Peyer's patch (tissue), 4 donors: Measurements from ENCODE around the gene ATP7B.

Experiments
- POLR2A ChIP-seq, 2 donors: fragments of 450-650 bp; IDR thresholded peaks; one replicate each; pipeline ENCODE4 v1.5.1; 2017; ENCODE audit warnings: antibody characterized with exemption in 2 of 2, mild to moderate bottlenecking in 2 of 2, moderate library complexity in 2 of 2
- TF ChIP-seq, protein P1 (sequence below), 6 experiments: fragments of 450-650 bp in 4 of 6; fragments of 200-600 bp in 2 of 6; sonication (generic) in 1 of 6; IDR thresholded peaks; one replicate each; pipeline ENCODE4 v1.5.1; 2017 to 2019; ENCODE audit warnings: antibody characterized with exemption in 6 of 6, mild to moderate bottlenecking in 3 of 6, moderate library complexity in 1 of 6

DNA sequence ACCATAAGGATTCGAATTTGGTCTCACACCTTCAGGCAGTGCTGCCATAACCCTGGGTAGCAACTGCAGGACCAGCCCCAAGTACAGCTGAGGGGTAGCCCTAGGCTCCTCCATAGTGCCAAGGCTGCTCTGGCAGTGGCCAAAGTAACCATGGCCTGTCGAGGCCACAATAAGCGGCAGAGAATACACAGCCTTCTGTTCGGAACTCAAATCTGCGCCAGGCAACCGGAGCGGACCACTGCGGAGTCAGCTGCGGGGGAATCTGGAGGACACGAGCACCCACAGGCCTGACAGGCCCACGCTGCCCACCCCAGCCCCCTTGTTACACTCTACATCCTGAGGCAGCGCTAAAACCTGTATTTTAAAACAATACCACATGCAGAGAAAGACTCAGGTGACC is 100.7 kb downstream of the ATP7B start:
- TF ChIP-seq, protein P1, sequence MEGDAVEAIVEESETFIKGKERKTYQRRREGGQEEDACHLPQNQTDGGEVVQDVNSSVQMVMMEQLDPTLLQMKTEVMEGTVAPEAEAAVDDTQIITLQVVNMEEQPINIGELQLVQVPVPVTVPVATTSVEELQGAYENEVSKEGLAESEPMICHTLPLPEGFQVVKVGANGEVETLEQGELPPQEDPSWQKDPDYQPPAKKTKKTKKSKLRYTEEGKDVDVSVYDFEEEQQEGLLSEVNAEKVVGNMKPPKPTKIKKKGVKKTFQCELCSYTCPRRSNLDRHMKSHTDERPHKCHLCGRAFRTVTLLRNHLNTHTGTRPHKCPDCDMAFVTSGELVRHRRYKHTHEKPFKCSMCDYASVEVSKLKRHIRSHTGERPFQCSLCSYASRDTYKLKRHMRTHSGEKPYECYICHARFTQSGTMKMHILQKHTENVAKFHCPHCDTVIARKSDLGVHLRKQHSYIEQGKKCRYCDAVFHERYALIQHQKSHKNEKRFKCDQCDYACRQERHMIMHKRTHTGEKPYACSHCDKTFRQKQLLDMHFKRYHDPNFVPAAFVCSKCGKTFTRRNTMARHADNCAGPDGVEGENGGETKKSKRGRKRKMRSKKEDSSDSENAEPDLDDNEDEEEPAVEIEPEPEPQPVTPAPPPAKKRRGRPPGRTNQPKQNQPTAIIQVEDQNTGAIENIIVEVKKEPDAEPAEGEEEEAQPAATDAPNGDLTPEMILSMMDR (IDR thresholded peaks at IDR 0.05), result no peak
- TF ChIP-seq POLR2A (IDR thresholded peaks at IDR 0.05), result no peak
